GM23338 (cell line): ENCODE measurements around the gene MAPRE3.

Experiments used
- CREB1 ChIP-seq: fragments of 250-450 bp; sonication (Bioruptor Pico); IDR thresholded peaks from 2 replicates; pipeline ENCODE4 v1.5.0; 2020; ENCODE audit warnings: low read depth, mild to moderate bottlenecking, moderate library complexity
- CTCF ChIP-seq, 2 experiments: fragments of 200-600 bp in 1 of 2; sonication (generic) in 1 of 2; conservative IDR thresholded peaks; 2 replicates each; pipeline versions ENCODE4 v1.5.1 to v1.6.1; 2016 to 2017; ENCODE audit warnings: antibody characterized with exemption in 2 of 2, low read depth in 2 of 2, mild to moderate bottlenecking in 2 of 2, moderate library complexity in 1 of 2
- ETS1 ChIP-seq: IDR thresholded peaks from 2 replicates; pipeline ENCODE4 v1.6.1; 2016; ENCODE audit warnings: antibody characterized with exemption
- EZH2 ChIP-seq: fragments of 200-600 bp; sonication (generic); IDR thresholded peaks from one replicate; pipeline ENCODE4 v1.8.0; 2017; ENCODE audit warnings: antibody characterized with exemption, mild to moderate bottlenecking, low read depth; ENCODE audit not compliant: unreplicated experiment
- EZH2phosphoT487 ChIP-seq: fragments of 200-600 bp; sonication (generic); IDR thresholded peaks from one replicate; pipeline ENCODE4 v1.8.1; 2018; ENCODE audit warnings: antibody characterized with exemption; ENCODE audit not compliant: unreplicated experiment
- POLR2AphosphoS5 ChIP-seq: IDR thresholded peaks from 2 replicates; pipeline ENCODE4 v1.6.1; 2016; ENCODE audit warnings: antibody characterized with exemption, low read depth
- ZNF331 ChIP-seq: fragments of 250-450 bp; sonication (Bioruptor Pico); IDR thresholded peaks from 2 replicates; pipeline ENCODE4 v1.5.0; 2020; ENCODE audit warnings: low read depth, mild to moderate bottlenecking, moderate library complexity
- TF ChIP-seq, protein P1 (sequence below): IDR thresholded peaks from one replicate; pipeline ENCODE4 v1.6.1; 2018; ENCODE audit warnings: antibody characterized with exemption; ENCODE audit not compliant: unreplicated experiment

DNA sequence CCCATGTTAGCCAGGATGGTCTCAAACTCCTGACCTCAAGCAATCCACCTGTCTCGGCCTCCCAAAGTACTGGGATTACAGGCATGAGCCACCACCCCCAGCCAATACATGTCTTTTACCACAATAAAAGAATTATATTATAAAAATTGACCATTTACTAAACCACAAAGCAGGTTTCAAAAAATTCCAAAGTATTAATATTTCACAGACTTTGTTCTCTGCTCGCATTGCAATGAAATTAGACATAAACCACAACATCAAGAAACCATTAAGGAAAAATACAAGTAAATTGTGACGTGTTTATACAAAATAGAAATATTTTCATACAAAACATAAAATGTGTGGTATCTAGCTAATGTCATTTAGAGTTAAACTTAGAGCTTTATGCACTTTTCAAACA lies 13.4 kb upstream of the MAPRE3 start:
- TF ChIP-seq CTCF (conservative IDR thresholded peaks at IDR 0.05; ENCODE audit: low read depth in 2 of 2) (no peak), POLR2AphosphoS5 (no peak), EZH2 (no peak), CREB1 (no peak), ETS1 (no peak), EZH2phosphoT487 (no peak), ZNF331 (no peak)
- TF ChIP-seq, protein P1, sequence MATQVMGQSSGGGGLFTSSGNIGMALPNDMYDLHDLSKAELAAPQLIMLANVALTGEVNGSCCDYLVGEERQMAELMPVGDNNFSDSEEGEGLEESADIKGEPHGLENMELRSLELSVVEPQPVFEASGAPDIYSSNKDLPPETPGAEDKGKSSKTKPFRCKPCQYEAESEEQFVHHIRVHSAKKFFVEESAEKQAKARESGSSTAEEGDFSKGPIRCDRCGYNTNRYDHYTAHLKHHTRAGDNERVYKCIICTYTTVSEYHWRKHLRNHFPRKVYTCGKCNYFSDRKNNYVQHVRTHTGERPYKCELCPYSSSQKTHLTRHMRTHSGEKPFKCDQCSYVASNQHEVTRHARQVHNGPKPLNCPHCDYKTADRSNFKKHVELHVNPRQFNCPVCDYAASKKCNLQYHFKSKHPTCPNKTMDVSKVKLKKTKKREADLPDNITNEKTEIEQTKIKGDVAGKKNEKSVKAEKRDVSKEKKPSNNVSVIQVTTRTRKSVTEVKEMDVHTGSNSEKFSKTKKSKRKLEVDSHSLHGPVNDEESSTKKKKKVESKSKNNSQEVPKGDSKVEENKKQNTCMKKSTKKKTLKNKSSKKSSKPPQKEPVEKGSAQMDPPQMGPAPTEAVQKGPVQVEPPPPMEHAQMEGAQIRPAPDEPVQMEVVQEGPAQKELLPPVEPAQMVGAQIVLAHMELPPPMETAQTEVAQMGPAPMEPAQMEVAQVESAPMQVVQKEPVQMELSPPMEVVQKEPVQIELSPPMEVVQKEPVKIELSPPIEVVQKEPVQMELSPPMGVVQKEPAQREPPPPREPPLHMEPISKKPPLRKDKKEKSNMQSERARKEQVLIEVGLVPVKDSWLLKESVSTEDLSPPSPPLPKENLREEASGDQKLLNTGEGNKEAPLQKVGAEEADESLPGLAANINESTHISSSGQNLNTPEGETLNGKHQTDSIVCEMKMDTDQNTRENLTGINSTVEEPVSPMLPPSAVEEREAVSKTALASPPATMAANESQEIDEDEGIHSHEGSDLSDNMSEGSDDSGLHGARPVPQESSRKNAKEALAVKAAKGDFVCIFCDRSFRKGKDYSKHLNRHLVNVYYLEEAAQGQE: no peak
